Cortex of kidney (tissue), 1 donor: ENCODE results near the gene TMEM88.

Experiments
- DNase-seq: peaks from one replicate; lab custom pipeline; 2025; lab: John Stamatoyannopoulos, UW

The TMEM88 gene

GRCh38 chr17:7833011-7833794 is 21.7 kb upstream of the TMEM88 start:
- no peak for DNase-seq

- peak; percentile 76 for DNase-seq
Measured at GRCh38 chr17:7833795-7834541, 20.9 kb upstream of the TMEM88 start, which contains the start of gene KDM6B. TSS of gene KDM6B (plus strand) at chr17:7834217. CDS start at chr17:7845555, 11,338 bp downstream.

- no peak for DNase-seq
Measured at GRCh38 chr17:7834542-7834956, 20.3 kb upstream of the TMEM88 start.

- peak; percentile 50 for DNase-seq
Measured at GRCh38 chr17:7834957-7835813, 19.7 kb upstream of the TMEM88 start.

GRCh38 chr17:7835814-7836595 is 18.9 kb upstream of the TMEM88 start:
- DNase-seq, result no peak

- no peak for DNase-seq
Measured at GRCh38 chr17:7836596-7837407, 18.1 kb upstream of the TMEM88 start.

GRCh38 chr17:7837408-7838088 is 17.3 kb upstream of the TMEM88 start:
- DNase-seq, result no peak

- no peak for DNase-seq
Measured at GRCh38 chr17:7838090-7839075, 16.5 kb upstream of the TMEM88 start.

- no peak for DNase-seq
Measured at GRCh38 chr17:7839190-7839875, 15.5 kb upstream of the TMEM88 start.

GRCh38 chr17:7839876-7840261 is 15.0 kb upstream of the TMEM88 start:
- DNase-seq, result no peak

- no peak for DNase-seq
Measured at GRCh38 chr17:7840441-7840840, 14.4 kb upstream of the TMEM88 start.

- DNase-seq, result no peak
Measured at GRCh38 chr17:7840875-7841274, 14.0 kb upstream of the TMEM88 start.

- no peak for DNase-seq
Measured at GRCh38 chr17:7841396-7841914, 13.4 kb upstream of the TMEM88 start.

GRCh38 chr17:7841915-7842379 is 12.9 kb upstream of the TMEM88 start:
- no peak for DNase-seq

GRCh38 chr17:7842380-7843256 is 12.2 kb upstream of the TMEM88 start:
- no peak for DNase-seq

- DNase-seq, result no peak
Measured at GRCh38 chr17:7843257-7843535, 11.7 kb upstream of the TMEM88 start.
